Breast epithelium (tissue), 3 donors: Measurements from ENCODE around the gene MBD3.

Experiments used
- POLR2A ChIP-seq: fragments of 450-650 bp; IDR thresholded peaks from one replicate; pipeline ENCODE4 v1.6.1; 2016; ENCODE audit warnings: antibody characterized with exemption, mild to moderate bottlenecking, moderate library complexity
- TF ChIP-seq, protein P1 (sequence below), 3 donors: fragments of 450-650 bp; IDR thresholded peaks; one replicate each; pipeline ENCODE4 v1.5.1; 2016 to 2017; ENCODE audit warnings: antibody characterized with exemption in 3 of 3, mild to moderate bottlenecking in 3 of 3, moderate library complexity in 3 of 3

DNA sequence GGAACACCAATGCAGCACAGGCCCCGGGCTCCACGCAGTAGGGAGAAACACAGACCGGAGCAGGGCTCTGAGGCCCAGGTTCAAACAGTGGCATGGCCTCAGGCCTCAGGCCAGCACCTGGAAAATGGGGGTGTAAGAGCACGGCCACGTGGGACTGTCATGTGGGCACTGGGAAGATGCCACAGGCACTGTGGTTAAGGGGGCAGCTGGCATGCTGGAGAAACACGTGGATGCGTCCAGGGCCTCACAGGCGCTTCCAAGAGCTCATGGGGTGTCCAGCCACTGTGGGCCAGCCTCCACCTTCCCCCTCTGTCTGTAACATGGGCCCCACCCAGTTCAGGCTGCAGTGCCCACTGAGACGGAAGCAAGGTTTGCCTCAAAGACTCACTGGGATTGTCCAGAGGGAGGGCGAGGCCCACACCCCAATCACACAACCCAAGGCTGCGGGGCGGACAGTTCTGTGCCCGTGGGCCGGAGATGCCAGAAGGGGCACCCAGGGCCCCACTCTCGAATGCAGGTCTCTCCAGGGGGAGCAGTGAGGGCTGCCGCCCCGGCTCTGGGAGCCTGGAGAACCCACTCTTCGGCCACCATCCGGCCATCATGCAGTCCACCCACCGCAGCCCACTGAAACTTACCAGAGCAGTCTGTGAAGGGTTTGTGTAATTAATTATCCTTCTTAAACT, 6.3 kb upstream of the MBD3 start:
- TF ChIP-seq POLR2A: no peak
- TF ChIP-seq, protein P1, sequence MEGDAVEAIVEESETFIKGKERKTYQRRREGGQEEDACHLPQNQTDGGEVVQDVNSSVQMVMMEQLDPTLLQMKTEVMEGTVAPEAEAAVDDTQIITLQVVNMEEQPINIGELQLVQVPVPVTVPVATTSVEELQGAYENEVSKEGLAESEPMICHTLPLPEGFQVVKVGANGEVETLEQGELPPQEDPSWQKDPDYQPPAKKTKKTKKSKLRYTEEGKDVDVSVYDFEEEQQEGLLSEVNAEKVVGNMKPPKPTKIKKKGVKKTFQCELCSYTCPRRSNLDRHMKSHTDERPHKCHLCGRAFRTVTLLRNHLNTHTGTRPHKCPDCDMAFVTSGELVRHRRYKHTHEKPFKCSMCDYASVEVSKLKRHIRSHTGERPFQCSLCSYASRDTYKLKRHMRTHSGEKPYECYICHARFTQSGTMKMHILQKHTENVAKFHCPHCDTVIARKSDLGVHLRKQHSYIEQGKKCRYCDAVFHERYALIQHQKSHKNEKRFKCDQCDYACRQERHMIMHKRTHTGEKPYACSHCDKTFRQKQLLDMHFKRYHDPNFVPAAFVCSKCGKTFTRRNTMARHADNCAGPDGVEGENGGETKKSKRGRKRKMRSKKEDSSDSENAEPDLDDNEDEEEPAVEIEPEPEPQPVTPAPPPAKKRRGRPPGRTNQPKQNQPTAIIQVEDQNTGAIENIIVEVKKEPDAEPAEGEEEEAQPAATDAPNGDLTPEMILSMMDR (IDR thresholded peaks at IDR 0.05): no peak
